Suprapubic skin (tissue), 4 donors: ENCODE measurements around the gene MTMR2.

Experiments
- CTCF ChIP-seq, 2 donors: fragments of 200-600 bp in 1 of 2; fragments of 450-650 bp in 1 of 2; sonication (generic) in 1 of 2; IDR thresholded peaks; one replicate each; pipeline ENCODE4 v1.5.1; 2016 to 2019; ENCODE audit warnings: antibody characterized with exemption in 2 of 2, mild to moderate bottlenecking in 1 of 2, moderate library complexity in 1 of 2
- EP300 ChIP-seq: sonication (generic); formaldehyde crosslinking; IDR thresholded peaks from one replicate; pipeline ENCODE4 v1.6.1; 2017; ENCODE audit warnings: antibody characterized with exemption
- POLR2A ChIP-seq, 2 donors: fragments of 450-650 bp; IDR thresholded peaks; one replicate each; pipeline ENCODE4 v1.6.1; 2017; ENCODE audit warnings: antibody characterized with exemption in 2 of 2, mild to moderate bottlenecking in 2 of 2, moderate library complexity in 2 of 2
- POLR2AphosphoS5 ChIP-seq, 3 donors: sonication (generic); formaldehyde crosslinking; IDR thresholded peaks; one replicate each; pipeline ENCODE4 v1.6.1; 2017; ENCODE audit warnings: antibody characterized with exemption in 3 of 3

GRCh38 chr11:95829580-95830259 lies 94.2 kb downstream of the MTMR2 start:
- TF ChIP-seq POLR2AphosphoS5 (IDR thresholded peaks at IDR 0.05) (no peak), CTCF (IDR thresholded peaks at IDR 0.05) (no peak), POLR2A (IDR thresholded peaks at IDR 0.05) (no peak), EP300 (no peak)
